Measurements from ENCODE around the gene OVCH1.
A peak's percentile ranks its signal among the peaks of the same experiment; 100 is the strongest.

Gene OVCH1

DNA sequence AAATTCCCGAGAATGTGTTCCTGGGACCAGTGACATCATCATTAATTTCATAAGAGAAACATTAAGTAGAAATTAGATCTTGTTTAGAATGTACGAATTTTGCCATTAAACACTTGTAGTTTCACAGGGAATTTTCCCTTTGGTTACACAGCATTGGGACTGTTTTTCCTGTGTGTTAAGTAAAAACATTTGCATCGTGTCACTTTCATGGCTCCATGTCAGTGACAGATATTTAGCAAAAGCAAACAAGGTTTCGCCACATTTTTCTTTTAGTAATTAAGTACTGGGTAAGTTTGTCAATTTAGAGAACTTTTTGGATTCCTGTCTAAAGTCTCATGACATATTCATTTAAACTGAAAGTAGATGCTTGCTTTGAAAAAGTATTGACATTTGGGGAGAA, 45.5 kb upstream of the OVCH1 start:
- Histone ChIP-seq H3K27me3 (ENCODE audit: insufficient read depth, low read length, poor library complexity) (no peaks in the 10 kb centered on the region), H3K18ac (ENCODE audit: low read length) (no peak overlapping the region), H3K23ac (ENCODE audit: low read length) (no peak overlapping the region), H3K4me1 (ENCODE audit: control insufficient read depth, low read depth, low read length) (peaks cover 1% of the 10 kb centered on the region), H3K4ac (ENCODE audit: low read depth, low read length) (no peak overlapping the region), H3K56ac (ENCODE audit: low read length) (no peak overlapping the region), H2BK5ac (ENCODE audit: low read length) (no peak overlapping the region), H3K27ac (ENCODE audit: low read depth, low read length) (no peak overlapping the region), H2BK120ac (ENCODE audit: low read depth, low read length) (no peak overlapping the region), H3K9ac (ENCODE audit: low read length) (no peak overlapping the region), H3K79me2 (ENCODE audit: control insufficient read depth, insufficient read depth, low read length) (no peaks in the 10 kb centered on the region), H3K36me3 (ENCODE audit: control insufficient read depth, insufficient read depth, low read length) (no peaks in the 10 kb centered on the region), H2AK5ac (ENCODE audit: low read length) (no peak overlapping the region), H3K4me3 (ENCODE audit: low read length) (no peak overlapping the region), H3K4me2 (ENCODE audit: low read length) (no peak overlapping the region), H2BK15ac (replicated peaks; ENCODE audit: low read depth) (no peak overlapping the region), H3K79me1 (ENCODE audit: low read length) (no peaks in the 10 kb centered on the region), H4K5ac (ENCODE audit: low read length) (no peak overlapping the region), H4K8ac (ENCODE audit: low read depth, low read length) (no peak overlapping the region)
- DNase-seq, result no peak
- no CpG with 5 or more reads among the region's 4 CpGs for WGBS (ENCODE audit: extremely low coverage, insufficient coverage, low lambda C conversion rate)

DNA sequence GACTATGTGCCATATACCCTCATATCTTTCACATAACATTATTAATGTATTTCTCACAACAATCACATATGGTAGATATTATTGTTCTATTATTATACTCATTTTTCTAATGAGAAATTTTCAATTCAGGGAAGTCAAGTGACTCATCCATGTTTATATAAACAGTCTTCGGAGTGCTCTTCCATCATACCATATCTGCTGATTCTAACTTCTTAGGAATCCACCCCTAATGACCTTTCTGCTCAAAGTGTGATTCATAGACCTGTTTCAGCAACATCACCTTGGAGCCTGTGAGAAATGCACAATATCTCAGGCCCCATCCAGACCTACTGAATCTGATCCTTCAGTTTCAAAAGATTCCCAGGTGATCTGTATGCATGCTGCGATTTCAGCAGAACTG, 39.8 kb upstream of the OVCH1 start:
- Histone ChIP-seq H3K9ac (ENCODE audit: low read length) (no peak overlapping the region), H3K79me2 (ENCODE audit: control insufficient read depth, insufficient read depth, low read length) (no peaks in the 10 kb centered on the region), H3K4me3 (ENCODE audit: low read length) (no peak overlapping the region), H3K4me2 (ENCODE audit: low read length) (no peak overlapping the region), H4K8ac (ENCODE audit: low read depth, low read length) (no peak overlapping the region), H3K56ac (ENCODE audit: low read length) (no peak overlapping the region), H3K23ac (ENCODE audit: low read length) (no peak overlapping the region), H3K27me3 (ENCODE audit: insufficient read depth, low read length, poor library complexity) (no peaks in the 10 kb centered on the region), H2BK15ac (replicated peaks; ENCODE audit: low read depth) (no peak overlapping the region), H3K27ac (ENCODE audit: low read depth, low read length) (no peak overlapping the region), H3K4me1 (ENCODE audit: control insufficient read depth, low read depth, low read length) (no peaks in the 10 kb centered on the region), H2AK5ac (ENCODE audit: low read length) (no peak overlapping the region), H3K36me3 (ENCODE audit: control insufficient read depth, insufficient read depth, low read length) (no peaks in the 10 kb centered on the region), H4K5ac (ENCODE audit: low read length) (no peak overlapping the region), H2BK120ac (ENCODE audit: low read depth, low read length) (no peak overlapping the region), H2BK5ac (ENCODE audit: low read length) (no peak overlapping the region), H3K4ac (ENCODE audit: low read depth, low read length) (no peak overlapping the region), H3K18ac (ENCODE audit: low read length) (no peak overlapping the region), H3K79me1 (ENCODE audit: low read length) (no peaks in the 10 kb centered on the region)
- WGBS (ENCODE audit: extremely low coverage, insufficient coverage, low lambda C conversion rate), result no CpG with 5 or more reads among the region's 2 CpGs
- DNase-seq, result no peak

- Histone ChIP-seq H3K23ac (ENCODE audit: low read length) (no peak overlapping the region), H3K4me2 (ENCODE audit: low read length) (no peak overlapping the region), H2BK120ac (ENCODE audit: low read depth, low read length) (no peak overlapping the region), H3K36me3 (ENCODE audit: control insufficient read depth, insufficient read depth, low read length) (no peaks in the 10 kb centered on the region), H3K4me1 (ENCODE audit: control insufficient read depth, low read depth, low read length) (no peaks in the 10 kb centered on the region), H4K8ac (ENCODE audit: low read depth, low read length) (no peak overlapping the region), H3K27me3 (ENCODE audit: insufficient read depth, low read length, poor library complexity) (no peaks in the 10 kb centered on the region), H3K4me3 (ENCODE audit: low read length) (no peak overlapping the region), H3K56ac (ENCODE audit: low read length) (no peak overlapping the region), H4K5ac (ENCODE audit: low read length) (no peak overlapping the region), H3K79me2 (ENCODE audit: control insufficient read depth, insufficient read depth, low read length) (no peaks in the 10 kb centered on the region), H3K27ac (ENCODE audit: low read depth, low read length) (no peak overlapping the region), H3K9ac (ENCODE audit: low read length) (no peak overlapping the region), H3K79me1 (ENCODE audit: low read length) (no peaks in the 10 kb centered on the region), H2BK5ac (ENCODE audit: low read length) (no peak overlapping the region), H3K18ac (ENCODE audit: low read length) (no peak overlapping the region), H2BK15ac (replicated peaks; ENCODE audit: low read depth) (no peak overlapping the region), H2AK5ac (ENCODE audit: low read length) (no peak overlapping the region), H3K4ac (ENCODE audit: low read depth, low read length) (no peak overlapping the region)
- peak; percentile 37 for DNase-seq
- no CpG with 5 or more reads among the region's 2 CpGs for WGBS (ENCODE audit: extremely low coverage, insufficient coverage, low lambda C conversion rate)
These were observed 37.4 kb upstream of the OVCH1 start for GRCh38 chr12:29534935-29535334.

GRCh38 chr12:29533815-29534489, 36.5 kb upstream of the OVCH1 start:
- Histone ChIP-seq H3K27ac (ENCODE audit: low read depth, low read length) (no peak overlapping the region), H2AK5ac (ENCODE audit: low read length) (no peak overlapping the region), H4K5ac (ENCODE audit: low read length) (no peak overlapping the region), H3K4me3 (ENCODE audit: low read length) (no peak overlapping the region), H3K56ac (ENCODE audit: low read length) (no peak overlapping the region), H2BK120ac (ENCODE audit: low read depth, low read length) (no peak overlapping the region), H4K8ac (ENCODE audit: low read depth, low read length) (no peak overlapping the region), H3K79me1 (ENCODE audit: low read length) (no peaks in the 10 kb centered on the region), H3K4ac (ENCODE audit: low read depth, low read length) (no peak overlapping the region), H3K4me1 (ENCODE audit: control insufficient read depth, low read depth, low read length) (no peaks in the 10 kb centered on the region), H2BK5ac (ENCODE audit: low read length) (no peak overlapping the region), H3K79me2 (ENCODE audit: control insufficient read depth, insufficient read depth, low read length) (no peaks in the 10 kb centered on the region), H3K23ac (ENCODE audit: low read length) (no peak overlapping the region), H3K9ac (ENCODE audit: low read length) (no peak overlapping the region), H3K18ac (ENCODE audit: low read length) (no peak overlapping the region), H3K36me3 (ENCODE audit: control insufficient read depth, insufficient read depth, low read length) (no peaks in the 10 kb centered on the region), H3K27me3 (ENCODE audit: insufficient read depth, low read length, poor library complexity) (no peaks in the 10 kb centered on the region), H2BK15ac (replicated peaks; ENCODE audit: low read depth) (no peak overlapping the region), H3K4me2 (ENCODE audit: low read length) (no peak overlapping the region)
- DNase-seq, result no peak
- WGBS (ENCODE audit: extremely low coverage, insufficient coverage, low lambda C conversion rate), result no CpG with 5 or more reads among the region's 4 CpGs

DNA sequence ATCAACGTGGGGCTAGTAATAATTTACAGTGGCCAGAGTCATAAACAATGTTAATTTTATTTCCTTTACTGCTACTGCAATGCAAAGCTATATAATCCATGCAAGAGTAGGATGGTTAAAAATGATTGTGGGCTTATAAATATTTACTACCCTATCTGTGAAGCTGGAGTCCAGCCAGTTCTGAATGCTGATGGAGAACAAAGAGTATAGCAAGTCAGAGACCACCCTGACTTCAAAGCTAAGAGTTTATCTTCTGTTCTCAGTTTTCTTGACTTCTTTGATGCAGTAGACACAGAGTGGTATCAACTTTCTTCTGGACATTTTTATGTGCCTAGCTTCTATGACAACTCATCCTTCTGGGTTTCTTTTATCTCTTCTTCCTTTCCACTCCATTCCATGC, 34.0 kb upstream of the OVCH1 start:
- Histone ChIP-seq H4K8ac (ENCODE audit: low read depth, low read length) (no peak overlapping the region), H3K27ac (ENCODE audit: low read depth, low read length) (no peak overlapping the region), H2AK5ac (ENCODE audit: low read length) (no peak overlapping the region), H3K23ac (ENCODE audit: low read length) (no peak overlapping the region), H3K4me2 (ENCODE audit: low read length) (no peak overlapping the region), H2BK5ac (ENCODE audit: low read length) (no peak overlapping the region), H2BK15ac (replicated peaks; ENCODE audit: low read depth) (no peak overlapping the region), H3K4ac (ENCODE audit: low read depth, low read length) (no peak overlapping the region), H3K9ac (ENCODE audit: low read length) (no peak overlapping the region), H3K79me1 (ENCODE audit: low read length) (no peaks in the 10 kb centered on the region), H4K5ac (ENCODE audit: low read length) (no peak overlapping the region), H3K18ac (ENCODE audit: low read length) (no peak overlapping the region), H3K4me1 (ENCODE audit: control insufficient read depth, low read depth, low read length) (no peaks in the 10 kb centered on the region), H2BK120ac (ENCODE audit: low read depth, low read length) (no peak overlapping the region), H3K27me3 (ENCODE audit: insufficient read depth, low read length, poor library complexity) (no peaks in the 10 kb centered on the region), H3K79me2 (ENCODE audit: control insufficient read depth, insufficient read depth, low read length) (no peaks in the 10 kb centered on the region), H3K4me3 (ENCODE audit: low read length) (no peak overlapping the region), H3K56ac (ENCODE audit: low read length) (no peak overlapping the region), H3K36me3 (ENCODE audit: control insufficient read depth, insufficient read depth, low read length) (no peaks in the 10 kb centered on the region)
- no peak for DNase-seq
- WGBS (ENCODE audit: extremely low coverage, insufficient coverage, low lambda C conversion rate), result no CpG with 5 or more reads among the region's 1 CpG

- no peaks in the 10 kb centered on the region for H3K79me1 ChIP-seq (ENCODE audit: low read length)
- no peak overlapping the region for H3K4me3 ChIP-seq (ENCODE audit: low read length)
- no peak overlapping the region for H3K27ac ChIP-seq (ENCODE audit: low read depth, low read length)
These were observed 33.0 kb upstream of the OVCH1 start for GRCh38 chr12:29530436-29530835.

More at GRCh38 chr12:29530436-29530835, 33.0 kb upstream of the OVCH1 start:
- H3K9ac ChIP-seq (ENCODE audit: low read length), result no peak overlapping the region
- H3K4me2 ChIP-seq (ENCODE audit: low read length), result no peak overlapping the region
- H2AK5ac ChIP-seq (ENCODE audit: low read length), result no peak overlapping the region
- H3K36me3 ChIP-seq (ENCODE audit: control insufficient read depth, insufficient read depth, low read length), result no peaks in the 10 kb centered on the region
- H3K79me2 ChIP-seq (ENCODE audit: control insufficient read depth, insufficient read depth, low read length), result no peaks in the 10 kb centered on the region
- H2BK5ac ChIP-seq (ENCODE audit: low read length), result no peak overlapping the region
- no peak overlapping the region for H3K56ac ChIP-seq (ENCODE audit: low read length)
- no peak overlapping the region for H3K18ac ChIP-seq (ENCODE audit: low read length)
- DNase-seq, result no peak
- H3K27me3 ChIP-seq (ENCODE audit: insufficient read depth, low read length, poor library complexity), result no peaks in the 10 kb centered on the region
- H4K8ac ChIP-seq (ENCODE audit: low read depth, low read length), result no peak overlapping the region
- no peak overlapping the region for H2BK120ac ChIP-seq (ENCODE audit: low read depth, low read length)
- H3K4me1 ChIP-seq (ENCODE audit: control insufficient read depth, low read depth, low read length), result no peaks in the 10 kb centered on the region
- WGBS (ENCODE audit: extremely low coverage, insufficient coverage, low lambda C conversion rate), result no CpG with 5 or more reads among the region's 4 CpGs
- H4K5ac ChIP-seq (ENCODE audit: low read length), result no peak overlapping the region
- H3K23ac ChIP-seq (ENCODE audit: low read length), result no peak overlapping the region
- H3K4ac ChIP-seq (ENCODE audit: low read depth, low read length), result no peak overlapping the region
- no peak overlapping the region for H2BK15ac ChIP-seq (replicated peaks; ENCODE audit: low read depth)
